ENCODE results near the gene ZBED2. TPM values are rescaled to one million over a fixed set of nuclear protein-coding genes. Genes with fewer than 3 reads are reported as not detected.

ZBED2 gene
- total and polyA plus RNA-seq, 8 donors: 1.5 TPM; not detected in 7

DNA sequence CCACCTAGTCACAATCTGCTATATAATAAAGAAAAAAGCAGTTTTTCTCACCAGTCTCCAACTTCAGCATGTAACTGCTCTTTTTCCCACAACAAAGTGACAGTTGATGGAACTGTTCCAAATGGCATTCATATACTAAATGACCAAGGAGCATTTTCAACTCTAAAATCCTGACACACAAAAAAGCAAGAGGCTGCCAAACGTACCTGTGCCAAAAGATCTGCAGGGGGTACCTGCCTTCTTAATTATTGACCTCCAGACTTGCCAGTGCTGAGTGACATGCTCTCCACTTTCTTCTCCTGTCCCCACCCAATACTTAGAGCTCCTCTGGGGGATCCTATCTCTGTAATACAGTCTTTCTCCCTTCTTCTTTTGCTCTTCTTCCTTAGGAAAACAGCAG lies 18.0 kb downstream of the ZBED2 start:
- Histone ChIP-seq H3K27ac (no peak overlapping the region), H3K9me3 (no peaks in the 10 kb centered on the region), H3K4me1 (no peaks in the 10 kb centered on the region), H3K36me3 (no peaks in the 10 kb centered on the region), H3K27me3 (no peaks in the 10 kb centered on the region), H3K4me3 (no peak overlapping the region)
- no peak for TF ChIP-seq POLR2AphosphoS5 (IDR thresholded peaks at IDR 0.05)
- WGBS, 5 donors: 22 to 38% (median 31%) methylated on average over 1 of the region's 1 CpG
- DNase-seq: no peak
- intact Hi-C loops (cut with DNase I; ENCODE audit: low total_unique reads): no loop called here

DNA sequence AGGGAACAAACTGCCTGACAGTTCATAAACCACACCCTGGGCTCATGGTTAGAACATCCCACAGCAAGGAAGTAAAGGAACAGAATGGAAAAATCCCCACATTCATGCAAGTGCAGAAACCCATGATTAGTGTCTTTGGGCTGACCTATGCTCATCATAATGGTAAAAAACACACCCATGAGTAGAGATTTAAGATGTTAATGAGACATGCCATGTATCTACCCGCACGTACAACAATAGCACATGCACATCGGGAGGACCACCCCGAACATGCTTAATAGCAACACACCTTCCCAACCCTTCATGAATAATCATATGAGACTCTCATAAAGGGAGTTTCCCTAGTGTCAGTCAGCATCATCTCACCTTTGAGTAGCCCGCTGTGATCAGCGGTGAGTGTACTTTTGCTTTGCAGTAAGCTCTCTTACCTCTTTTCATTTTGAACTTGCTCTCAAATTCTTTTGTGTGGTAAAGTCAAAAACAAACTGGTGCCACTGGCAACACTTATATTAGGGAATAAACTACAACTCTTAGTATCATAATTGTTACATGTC lies 23.2 kb downstream of the ZBED2 start:
- H3K36me3 ChIP-seq: no peaks in the 10 kb centered on the region
- no peak overlapping the region for H3K4me3 ChIP-seq
- 88 to 97% (median 91%) methylated on average over 6 of the region's 6 CpGs for WGBS, 5 donors
- H3K27ac ChIP-seq: no peak overlapping the region
- H3K9me3 ChIP-seq: no peaks in the 10 kb centered on the region
- DNase-seq: no peak
- H3K27me3 ChIP-seq: no peaks in the 10 kb centered on the region
- no peaks in the 10 kb centered on the region for H3K4me1 ChIP-seq
- intact Hi-C loops (cut with DNase I; ENCODE audit: low total_unique reads): no loop called here
- no peak for TF ChIP-seq EP300 (IDR thresholded peaks at IDR 0.05)
- no peak for TF ChIP-seq CTCF (IDR thresholded peaks at IDR 0.05)
- no peak for TF ChIP-seq POLR2AphosphoS5 (IDR thresholded peaks at IDR 0.05)
- no peak for TF ChIP-seq POLR2A (IDR thresholded peaks at IDR 0.05)

DNA sequence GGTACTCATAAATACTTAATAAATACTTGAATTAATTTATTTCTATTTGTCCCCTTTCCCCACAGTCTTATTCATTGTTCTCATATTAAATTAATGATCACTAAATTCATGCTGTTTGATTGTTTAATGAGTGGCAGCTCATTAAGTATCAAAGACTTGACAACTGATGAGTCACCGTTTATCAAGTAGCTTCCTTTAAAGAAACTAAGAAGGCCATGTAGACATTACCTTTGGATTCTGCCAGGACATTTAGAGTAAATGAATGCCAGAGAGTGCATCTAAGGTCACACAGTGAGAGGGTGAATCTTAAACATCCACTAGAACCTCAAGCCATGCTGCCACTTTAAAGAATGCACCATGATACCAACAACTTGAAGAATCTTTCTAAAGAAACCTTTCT lies 23.9 kb downstream of the ZBED2 start:
- no peak for DNase-seq
- Histone ChIP-seq H3K4me3 (no peak overlapping the region), H3K4me1 (no peaks in the 10 kb centered on the region), H3K36me3 (no peaks in the 10 kb centered on the region), H3K27ac (no peak overlapping the region), H3K27me3 (no peaks in the 10 kb centered on the region), H3K9me3 (no peaks in the 10 kb centered on the region)
- intact Hi-C loops (cut with DNase I; ENCODE audit: low total_unique reads): no loop called here
- 71 to 83% (median 75%) methylated on average over 1 of the region's 1 CpG for WGBS, 5 donors
- TF ChIP-seq CTCF (IDR thresholded peaks at IDR 0.05) (no peak), POLR2A (IDR thresholded peaks at IDR 0.05) (no peak), EP300 (IDR thresholded peaks at IDR 0.05) (no peak)

- intact Hi-C loops (cut with DNase I; ENCODE audit: low total_unique reads): no loop called here
- no peak overlapping the region for H3K27ac ChIP-seq
- no peaks in the 10 kb centered on the region for H3K36me3 ChIP-seq
- no peak overlapping the region for H3K4me3 ChIP-seq
- WGBS, 5 donors: 87 to 93% (median 91%) methylated on average over 11 to 12 of the region's 12 CpGs
- no peak for DNase-seq
- TF ChIP-seq POLR2A (IDR thresholded peaks at IDR 0.05) (no peak), POLR2AphosphoS5 (IDR thresholded peaks at IDR 0.05) (no peak), EP300 (IDR thresholded peaks at IDR 0.05) (no peak), CTCF (IDR thresholded peaks at IDR 0.05) (no peak)
- H3K27me3 ChIP-seq: no peaks in the 10 kb centered on the region
- H3K4me1 ChIP-seq: no peaks in the 10 kb centered on the region
- H3K9me3 ChIP-seq: no peaks in the 10 kb centered on the region
These were observed 24.6 kb downstream of the ZBED2 start for GRCh38 chr3:111570404-111571030.

DNA sequence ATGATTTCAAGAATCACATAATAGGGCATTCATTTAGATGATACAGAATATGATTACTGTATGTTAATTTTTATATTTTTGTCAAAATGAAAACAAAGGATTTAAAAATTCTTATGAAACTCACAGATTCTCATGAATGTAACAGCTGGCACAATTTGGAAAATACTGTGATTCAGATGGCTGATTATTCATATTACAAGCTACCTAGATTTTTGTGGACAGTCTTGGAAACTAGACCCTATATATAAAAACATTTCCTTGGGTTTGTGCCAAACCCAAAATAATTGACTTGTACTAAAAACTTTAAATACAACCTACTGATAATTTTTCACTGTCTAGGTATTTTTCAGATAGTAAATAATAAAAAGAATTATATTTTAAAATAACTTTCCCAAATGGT lies 26.2 kb downstream of the ZBED2 start:
- H3K36me3 ChIP-seq: no peaks in the 10 kb centered on the region
- no peak for TF ChIP-seq CTCF (IDR thresholded peaks at IDR 0.05)
- no peaks in the 10 kb centered on the region for H3K4me1 ChIP-seq
- no peaks in the 10 kb centered on the region for H3K27me3 ChIP-seq
- no peaks in the 10 kb centered on the region for H3K9me3 ChIP-seq
- H3K4me3 ChIP-seq: no peak overlapping the region
- H3K27ac ChIP-seq: no peak overlapping the region
- intact Hi-C loops (cut with DNase I; ENCODE audit: low total_unique reads): no loop called here
- DNase-seq: no peak

Measured in stomach (tissue), 9 donors.